Upper lobe of left lung (tissue), 4 donors: ENCODE measurements around the gene COX6B2.

Experiments
- CTCF ChIP-seq, 6 experiments: fragments of 450-650 bp in 4 of 6; fragments of 200-600 bp in 2 of 6; sonication (generic) in 2 of 6; IDR thresholded peaks; one replicate each; pipeline ENCODE4 v1.5.1; 2016 to 2019; ENCODE audit warnings: antibody characterized with exemption in 6 of 6
- EP300 ChIP-seq, 4 donors: sonication (generic); formaldehyde crosslinking; IDR thresholded peaks; one replicate each; pipeline ENCODE4 v1.5.1; 2017; ENCODE audit warnings: antibody characterized with exemption in 4 of 4, control low read depth in 2 of 4
- POLR2AphosphoS5 ChIP-seq, 2 donors: sonication (generic); formaldehyde crosslinking; IDR thresholded peaks; one replicate each; pipeline ENCODE4 v1.5.1; 2017; ENCODE audit warnings: antibody characterized with exemption in 2 of 2

- no peak for TF ChIP-seq CTCF (IDR thresholded peaks at IDR 0.05)
- no peak for TF ChIP-seq POLR2AphosphoS5 (IDR thresholded peaks at IDR 0.05)
- TF ChIP-seq EP300 (IDR thresholded peaks at IDR 0.05): no peak
Observed at GRCh38 chr19:55319785-55320184, 34.7 kb downstream of the COX6B2 start.
